ENCODE results near the gene PNMA8A.
A peak's percentile ranks its signal among the peaks of the same experiment; 100 is the strongest.

Gene PNMA8A

GRCh38 chr19:46471811-46472543, 614 bp upstream of the PNMA8A start:
- H3K27me3 ChIP-seq (ENCODE audit: insufficient read depth, low read depth, severe bottlenecking): no peaks in the 10 kb centered on the region
- H3K9me3 ChIP-seq (ENCODE audit: severe bottlenecking): no peaks in the 10 kb centered on the region
- H3K27ac ChIP-seq: peak overlapping the region; percentile 69
- peak overlapping the region; percentile 65 for H3K4me3 ChIP-seq (ENCODE audit: low read depth, low read length)
- peaks cover 29% of the 10 kb centered on the region for H3K36me3 ChIP-seq
- no peak for DNase-seq
- no peak for TF ChIP-seq CTCF (IDR thresholded peaks at IDR 0.05; ENCODE audit: low read depth, low read length)

- Histone ChIP-seq H3K9me3 (ENCODE audit: severe bottlenecking) (no peaks in the 10 kb centered on the region), H3K27me3 (ENCODE audit: insufficient read depth, low read depth, severe bottlenecking) (no peaks in the 10 kb centered on the region), H3K27ac (no peak overlapping the region), H3K4me3 (ENCODE audit: low read depth, low read length) (no peak overlapping the region), H3K36me3 (peaks cover 33% of the 10 kb centered on the region)
- TF ChIP-seq CTCF (IDR thresholded peaks at IDR 0.05; ENCODE audit: low read depth, low read length): no peak
- DNase-seq: no peak
These were observed 987 bp downstream of the PNMA8A start for GRCh38 chr19:46470376-46470775.

GRCh38 chr19:46469541-46470185, 1.7 kb downstream of the PNMA8A start:
- TF ChIP-seq CTCF (IDR thresholded peaks at IDR 0.05; ENCODE audit: low read depth, low read length): no peak

GRCh38 chr19:46466536-46467196, 4.7 kb downstream of the PNMA8A start:
- no peak overlapping the region for H3K4me3 ChIP-seq (ENCODE audit: low read depth, low read length)

More at GRCh38 chr19:46469541-46470185, 1.7 kb downstream of the PNMA8A start:
- H3K36me3 ChIP-seq: peaks cover 33% of the 10 kb centered on the region
- no peaks in the 10 kb centered on the region for H3K27me3 ChIP-seq (ENCODE audit: insufficient read depth, low read depth, severe bottlenecking)
- no peak overlapping the region for H3K27ac ChIP-seq
- H3K4me3 ChIP-seq (ENCODE audit: low read depth, low read length): no peak overlapping the region
- H3K9me3 ChIP-seq (ENCODE audit: severe bottlenecking): no peaks in the 10 kb centered on the region
- DNase-seq: no peak

GRCh38 chr19:46463516-46463915, 7.8 kb downstream of the PNMA8A start:
- no peaks in the 10 kb centered on the region for H3K27me3 ChIP-seq (ENCODE audit: insufficient read depth, low read depth, severe bottlenecking)

More at GRCh38 chr19:46466536-46467196, 4.7 kb downstream of the PNMA8A start:
- no peak for TF ChIP-seq CTCF (IDR thresholded peaks at IDR 0.05; ENCODE audit: low read depth, low read length)
- H3K36me3 ChIP-seq: peaks cover 33% of the 10 kb centered on the region
- DNase-seq: no peak
- H3K27ac ChIP-seq: no peak overlapping the region
- H3K9me3 ChIP-seq (ENCODE audit: severe bottlenecking): no peaks in the 10 kb centered on the region
- H3K27me3 ChIP-seq (ENCODE audit: insufficient read depth, low read depth, severe bottlenecking): no peaks in the 10 kb centered on the region

More at GRCh38 chr19:46463516-46463915, 7.8 kb downstream of the PNMA8A start:
- no peak for DNase-seq
- H3K9me3 ChIP-seq (ENCODE audit: severe bottlenecking): no peaks in the 10 kb centered on the region
- H3K27ac ChIP-seq: no peak overlapping the region
- no peak overlapping the region for H3K4me3 ChIP-seq (ENCODE audit: low read depth, low read length)
- no peak for TF ChIP-seq CTCF (IDR thresholded peaks at IDR 0.05; ENCODE audit: low read depth, low read length)
- peaks cover 20% of the 10 kb centered on the region for H3K36me3 ChIP-seq

Data from WERI-Rb-1 (cell line).